HUES64 (cell line): ENCODE measurements around the gene TMBIM4.
"Not testable (repeated sequence)": the region's sequence is repeated elsewhere in the genome, so short reads cannot be mapped to it uniquely, and the experiment has no call there.

Experiments used
- H3K27ac ChIP-seq: 2 replicates; pipeline ENCODE4 v1.7.0; 2013; ENCODE audit warnings: low read depth, low read length, inconsistent platforms
- H3K27me3 ChIP-seq: 2 replicates; pipeline ENCODE4 v1.6.1; 2013; ENCODE audit warnings: mild to moderate bottlenecking, low read length; ENCODE audit not compliant: insufficient read depth
- H3K36me3 ChIP-seq: 2 replicates; pipeline ENCODE4 v1.6.1; 2013; ENCODE audit warnings: mild to moderate bottlenecking, low read length; ENCODE audit not compliant: insufficient read depth
- H3K4me1 ChIP-seq: 2 replicates; pipeline ENCODE4 v1.6.1; 2013; ENCODE audit warnings: mild to moderate bottlenecking, low read length, moderate library complexity; ENCODE audit not compliant: insufficient read depth
- H3K4me3 ChIP-seq: 2 replicates; pipeline ENCODE4 v1.5.1; 2013; ENCODE audit warnings: mild to moderate bottlenecking, low read length, moderate library complexity
- H3K9ac ChIP-seq: 2 replicates; pipeline ENCODE4 v1.6.1; 2013; ENCODE audit warnings: mild to moderate bottlenecking, low read depth, low read length
- H3K9me3 ChIP-seq: 2 replicates; pipeline ENCODE4 v1.6.1; 2013; ENCODE audit warnings: low read depth, low read length; ENCODE audit not compliant: insufficient read depth
- WGBS: fragments of 150-250, 120-280 bp; methylation state at CpG from one replicate; pipeline ENCODE4 v1.1.7; 2013; ENCODE audit warnings: missing lambda C conversion rate; 5-methylcytosine and 5-hydroxymethylcytosine counted together

TMBIM4 gene

DNA sequence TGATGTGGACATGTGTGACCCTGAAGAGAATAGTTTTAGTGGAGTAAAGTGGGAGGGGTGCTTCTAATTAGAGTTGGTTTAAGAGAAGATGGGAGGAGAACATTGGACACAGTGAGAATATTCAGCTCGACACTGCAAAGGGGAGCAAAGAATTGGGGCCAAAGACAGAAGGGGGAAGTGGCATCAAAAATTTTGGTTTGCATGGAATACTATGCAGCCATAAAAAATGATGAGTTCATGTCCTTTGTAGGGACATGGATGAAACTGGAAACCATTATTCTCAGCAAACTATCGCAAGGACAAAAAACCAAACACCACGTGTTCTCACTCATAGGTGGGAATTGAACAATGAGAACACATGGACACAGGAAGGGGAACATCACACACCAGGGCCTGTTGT, 15.0 kb upstream of the TMBIM4 start:
- H3K27me3 ChIP-seq: peaks cover 32% of the 10 kb centered on the region
- not testable (repeated sequence) for H3K9ac ChIP-seq, H3K9me3 ChIP-seq, H3K4me3 ChIP-seq, H3K36me3 ChIP-seq, H3K4me1 ChIP-seq, H3K27ac ChIP-seq
- WGBS: 93% methylated on average over 1 of the region's 3 CpGs

DNA sequence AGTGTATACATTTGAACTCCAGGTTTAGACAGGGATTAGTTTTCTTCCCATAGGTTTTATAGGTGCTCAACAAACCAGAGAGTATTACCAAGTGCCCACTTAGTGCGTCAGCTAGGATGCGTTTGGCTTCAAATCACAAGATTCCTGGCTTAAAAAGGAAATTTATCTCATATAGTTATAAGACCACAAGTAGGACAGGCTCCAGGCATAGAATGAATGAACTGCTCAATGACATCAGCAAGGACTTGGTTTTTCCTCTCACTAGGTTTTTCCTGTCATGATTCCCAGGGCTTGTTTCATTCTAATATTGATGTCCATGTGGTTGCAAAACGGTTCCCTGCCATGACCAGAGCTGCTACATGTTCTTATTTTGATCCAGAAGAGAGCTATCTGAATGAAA, 13.2 kb upstream of the TMBIM4 start:
- no peaks in the 10 kb centered on the region for H3K9me3 ChIP-seq
- no peak overlapping the region for H3K4me3 ChIP-seq
- H3K4me1 ChIP-seq: no peaks in the 10 kb centered on the region
- WGBS: 88% methylated on average over 3 of the region's 3 CpGs
- no peak overlapping the region for H3K27ac ChIP-seq
- no peaks in the 10 kb centered on the region for H3K36me3 ChIP-seq
- H3K27me3 ChIP-seq: peaks cover 14% of the 10 kb centered on the region
- H3K9ac ChIP-seq: no peak overlapping the region

DNA sequence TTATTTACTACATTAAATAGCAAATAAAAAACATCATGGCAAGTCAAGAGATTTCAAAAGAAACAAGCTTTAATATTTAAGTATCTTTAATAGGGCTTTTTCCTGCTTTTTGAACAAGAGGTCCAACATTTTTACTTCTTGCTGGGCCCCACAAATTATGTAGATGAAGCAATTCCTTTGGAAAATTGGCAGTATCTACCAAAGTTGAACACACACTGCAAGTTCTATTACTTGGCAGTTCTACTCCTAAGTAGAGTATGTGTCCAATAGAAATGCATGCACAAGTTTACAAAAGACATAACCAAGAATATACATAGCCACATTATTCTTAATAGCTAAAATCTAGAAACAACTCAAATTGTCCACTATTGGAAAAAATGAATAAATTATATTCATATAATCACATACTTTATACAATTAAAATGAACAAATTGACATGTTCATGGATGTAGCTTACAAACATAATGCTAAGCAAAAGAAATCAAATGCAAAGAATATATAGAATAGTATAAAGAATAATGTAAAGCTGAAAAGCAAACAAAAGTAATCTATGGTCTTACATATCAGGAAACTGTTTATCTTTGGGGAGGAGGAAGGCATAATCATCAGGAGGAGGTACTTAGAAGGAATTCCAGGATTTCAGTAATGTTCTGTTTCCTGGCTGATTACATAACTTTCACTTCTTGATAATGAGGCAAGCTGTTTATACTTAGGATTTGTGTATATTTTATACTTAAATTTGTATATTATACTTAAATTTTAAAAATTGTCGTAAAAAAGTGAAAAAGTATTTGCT, 6.5 kb upstream of the TMBIM4 start:
- H3K9me3 ChIP-seq: no peaks in the 10 kb centered on the region
- no peaks in the 10 kb centered on the region for H3K4me1 ChIP-seq
- no peak overlapping the region for H3K27ac ChIP-seq
- H3K36me3 ChIP-seq: no peaks in the 10 kb centered on the region
- H3K27me3 ChIP-seq: no peaks in the 10 kb centered on the region
- H3K9ac ChIP-seq: no peak overlapping the region
- H3K4me3 ChIP-seq: no peak overlapping the region
- no CpG with 5 or more reads among the region's 1 CpG for WGBS

DNA sequence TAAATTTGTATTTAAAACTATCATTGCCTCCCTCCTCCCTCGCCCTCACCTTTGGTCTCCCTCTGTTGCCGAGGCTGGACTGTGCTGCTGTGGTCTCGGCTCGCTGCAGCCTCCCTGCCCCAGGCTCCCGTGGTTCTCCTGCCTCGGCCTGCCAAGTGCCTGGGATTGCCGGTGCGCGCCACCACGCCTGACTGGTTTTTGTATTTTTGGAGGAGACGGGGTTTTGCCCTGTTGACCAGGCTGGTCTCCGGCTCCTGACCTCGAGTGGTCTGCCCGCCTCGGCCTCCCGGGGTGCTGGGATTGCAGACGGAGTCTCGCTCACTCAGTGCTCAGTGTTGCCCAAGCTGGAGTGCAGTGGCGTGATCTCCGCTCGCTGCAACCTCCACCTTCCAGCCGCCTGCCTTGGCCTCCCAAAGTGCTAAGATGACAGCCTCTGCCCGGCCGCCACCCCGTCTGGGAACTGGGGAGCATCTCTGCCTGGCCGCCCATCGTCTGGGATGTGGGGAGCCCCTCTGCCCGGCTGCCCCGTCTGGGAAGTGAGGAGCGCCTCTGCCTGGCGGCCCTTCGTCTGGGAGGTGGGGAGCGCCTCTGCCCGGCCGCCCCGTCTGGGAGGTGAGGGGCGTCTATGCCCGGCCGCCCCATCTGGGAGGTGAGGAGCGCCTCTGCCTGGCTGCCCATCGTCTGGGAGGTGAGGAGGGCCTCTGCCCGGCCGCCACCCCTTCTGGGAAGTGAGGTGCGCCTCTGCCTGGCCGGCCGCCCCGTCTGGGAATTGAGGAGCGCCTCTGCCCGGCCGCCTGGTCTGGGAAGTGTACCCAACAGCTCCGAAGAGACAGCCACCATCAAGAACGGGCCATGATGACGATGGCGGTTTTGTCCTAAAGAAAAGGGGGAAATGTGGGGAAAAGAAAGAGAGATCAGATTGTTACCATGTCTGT, 4.9 kb upstream of the TMBIM4 start:
- not testable (repeated sequence) for H3K4me1 ChIP-seq, H3K36me3 ChIP-seq, H3K27me3 ChIP-seq, H3K9ac ChIP-seq, H3K4me3 ChIP-seq, H3K27ac ChIP-seq, H3K9me3 ChIP-seq
- 95% methylated on average over 53 of the region's 54 CpGs for WGBS

DNA sequence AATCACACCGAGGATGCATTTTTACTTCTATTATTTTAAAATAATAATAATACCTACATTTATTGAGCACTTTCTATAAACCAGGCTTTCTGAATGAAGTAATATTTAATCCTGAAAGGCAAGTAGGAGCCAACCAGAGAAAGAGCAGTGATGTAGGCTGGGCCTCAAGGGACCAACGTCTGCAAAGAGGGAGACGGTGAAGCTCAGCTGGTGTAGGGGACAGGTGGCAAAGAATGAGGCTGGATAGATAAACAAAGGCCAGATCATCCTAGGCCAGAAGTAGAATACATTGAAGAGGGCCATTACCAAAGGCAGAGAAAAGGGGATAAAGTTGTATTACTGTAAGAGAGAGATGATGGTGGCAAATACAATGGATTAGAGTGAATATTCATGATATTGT, 810 bp upstream of the TMBIM4 start:
- WGBS: 96% methylated on average over 3 of the region's 3 CpGs
- peaks cover 7% of the 10 kb centered on the region for H3K4me1 ChIP-seq
- H3K9ac ChIP-seq: no peak overlapping the region
- no peaks in the 10 kb centered on the region for H3K27me3 ChIP-seq
- H3K4me3 ChIP-seq: no peak overlapping the region; the same call in 1 of the 2 replicates
- H3K36me3 ChIP-seq: no peaks in the 10 kb centered on the region
- no peak overlapping the region for H3K27ac ChIP-seq
- no peaks in the 10 kb centered on the region; the same call in 1 of the 2 replicates for H3K9me3 ChIP-seq

DNA sequence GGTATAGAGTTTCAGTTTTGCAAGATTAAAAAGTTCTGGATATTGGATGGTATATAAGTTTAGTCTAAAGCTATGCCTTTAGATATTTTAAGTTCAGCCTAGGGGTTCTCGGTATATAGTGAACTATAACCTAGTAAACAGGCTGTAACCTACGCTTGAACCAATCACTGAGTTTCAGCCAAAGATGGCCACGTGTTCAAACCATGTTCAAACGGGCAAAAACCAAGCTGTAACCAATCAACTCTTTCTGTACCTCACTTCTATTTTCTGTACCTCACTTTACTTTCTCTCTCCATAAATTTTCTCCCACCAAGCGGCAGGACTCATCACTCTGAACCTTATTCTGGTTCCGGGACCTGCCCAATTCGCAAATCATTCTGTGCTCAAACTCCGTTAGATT, 1.4 kb downstream of the TMBIM4 start:
- no peaks in the 10 kb centered on the region for H3K36me3 ChIP-seq
- H3K9me3 ChIP-seq: peaks cover 7% of the 10 kb centered on the region; the same call in 1 of the 2 replicates
- no peak overlapping the region for H3K27ac ChIP-seq
- H3K4me1 ChIP-seq: peaks cover 7% of the 10 kb centered on the region
- whole genome bisulfite sequencing: 91% methylated on average over 8 of the region's 8 CpGs
- peak overlapping the region; percentile 98 for H3K4me3 ChIP-seq
- H3K9ac ChIP-seq: peak overlapping the region; percentile 92; the same call in 1 of the 2 replicates
- no peaks in the 10 kb centered on the region for H3K27me3 ChIP-seq

DNA sequence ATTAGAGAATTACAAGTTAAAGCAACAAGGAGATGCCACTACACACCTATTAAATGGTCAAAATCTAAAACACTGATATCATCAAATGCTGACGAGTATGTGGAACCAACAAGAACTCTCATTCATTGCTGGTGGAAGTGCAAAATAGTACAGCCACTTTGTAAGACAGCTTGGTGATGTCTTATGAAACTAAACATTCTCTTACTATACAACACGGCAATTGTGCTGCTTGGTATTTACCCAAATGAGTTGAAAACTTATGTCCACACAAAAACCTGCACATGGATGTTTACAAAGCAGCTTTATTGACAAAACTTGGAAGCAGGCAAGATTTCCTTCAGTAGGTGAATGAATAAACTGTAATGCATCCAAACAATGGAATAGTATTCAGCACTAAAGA, 3.2 kb downstream of the TMBIM4 start:
- Histone ChIP-seq H3K27me3 (no peaks in the 10 kb centered on the region), H3K4me1 (peaks cover 7% of the 10 kb centered on the region), H3K36me3 (no peaks in the 10 kb centered on the region), H3K9ac (no peak overlapping the region), H3K27ac (no peak overlapping the region), H3K9me3 (peaks cover 7% of the 10 kb centered on the region; the same call in 1 of the 2 replicates), H3K4me3 (no peak overlapping the region)
- 90% methylated on average over 2 of the region's 2 CpGs for WGBS

DNA sequence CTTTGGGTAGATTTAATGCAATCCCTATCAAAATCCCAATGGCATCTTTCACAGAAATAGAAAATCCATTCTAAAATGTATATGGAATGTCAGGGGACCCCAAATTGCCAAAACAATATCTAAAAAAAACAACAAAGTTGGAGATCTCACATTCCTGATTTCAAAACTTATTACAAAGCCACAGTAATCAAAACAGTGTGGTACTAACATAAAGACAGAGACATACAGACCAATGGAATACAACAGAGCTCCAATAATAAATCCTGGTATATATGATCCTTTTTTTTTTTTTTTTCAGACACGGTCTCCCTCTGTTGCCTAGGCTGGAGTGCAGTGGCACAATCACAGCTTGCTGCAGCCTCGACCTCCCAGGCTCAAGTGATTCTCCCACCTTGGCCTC, 4.7 kb downstream of the TMBIM4 start:
- H3K4me3 ChIP-seq: no peak overlapping the region
- H3K4me1 ChIP-seq: peaks cover 7% of the 10 kb centered on the region
- no peaks in the 10 kb centered on the region for H3K36me3 ChIP-seq
- H3K27me3 ChIP-seq: no peaks in the 10 kb centered on the region
- WGBS: 95% methylated on average over 2 of the region's 2 CpGs
- H3K9ac ChIP-seq: no peak overlapping the region
- no peak overlapping the region for H3K27ac ChIP-seq
- H3K9me3 ChIP-seq: peaks cover 7% of the 10 kb centered on the region; the same call in 1 of the 2 replicates

DNA sequence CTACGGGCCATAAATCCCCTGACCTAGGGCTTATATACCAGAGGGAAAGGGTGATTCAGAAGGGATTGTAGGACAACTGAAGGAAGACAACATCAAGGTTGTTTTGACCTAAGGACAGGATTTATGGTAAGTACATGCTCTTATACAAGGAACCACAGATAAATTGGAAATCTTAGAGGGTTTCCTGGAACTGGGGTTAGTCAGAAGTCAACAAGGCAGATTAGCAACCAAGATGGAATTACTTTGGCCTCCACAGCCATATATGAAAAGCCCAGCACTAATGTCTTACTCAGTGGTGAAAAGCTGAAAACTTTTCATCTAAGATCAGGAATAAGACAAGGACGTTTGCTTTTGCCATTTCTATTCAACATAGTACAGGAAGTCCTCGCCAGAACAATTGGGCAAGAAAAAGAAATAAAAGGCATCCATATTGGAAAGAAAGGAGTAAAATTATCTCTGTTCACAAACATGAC, 5.4 kb downstream of the TMBIM4 start:
- Histone ChIP-seq H3K4me1 (peaks cover 7% of the 10 kb centered on the region), H3K9me3 (peaks cover 7% of the 10 kb centered on the region; the same call in 1 of the 2 replicates), H3K9ac (no peak overlapping the region), H3K27me3 (no peaks in the 10 kb centered on the region), H3K27ac (no peak overlapping the region), H3K4me3 (no peak overlapping the region), H3K36me3 (peaks cover 8% of the 10 kb centered on the region; the same call in 1 of the 2 replicates)
- 91% methylated on average over 2 of the region's 3 CpGs for WGBS

DNA sequence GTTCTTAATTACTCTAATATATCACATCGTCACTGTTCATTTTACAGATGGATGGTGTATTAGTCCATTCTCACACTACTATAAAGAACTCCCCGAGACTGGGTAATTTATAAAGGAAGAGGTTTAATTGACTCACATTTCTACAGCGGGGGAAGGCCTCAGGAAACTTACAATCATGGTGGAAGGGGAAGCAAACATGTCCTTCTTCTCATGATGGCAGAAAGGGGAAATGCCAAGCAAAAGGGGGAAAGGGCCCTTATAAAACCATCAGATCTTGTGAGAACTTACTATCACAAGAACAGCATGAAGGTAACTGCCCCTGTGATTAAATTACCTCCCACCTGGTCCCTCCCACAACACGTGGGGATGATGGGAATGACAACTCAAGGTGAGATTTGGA, 6.5 kb downstream of the TMBIM4 start:
- peaks cover 7% of the 10 kb centered on the region; the same call in 1 of the 2 replicates for H3K9me3 ChIP-seq
- H3K27me3 ChIP-seq: no peaks in the 10 kb centered on the region
- H3K36me3 ChIP-seq: peaks cover 8% of the 10 kb centered on the region; the same call in 1 of the 2 replicates
- no peak overlapping the region for H3K9ac ChIP-seq
- H3K4me1 ChIP-seq: no peaks in the 10 kb centered on the region
- H3K4me3 ChIP-seq: no peak overlapping the region
- WGBS: 93% methylated on average over 2 of the region's 4 CpGs
- no peak overlapping the region for H3K27ac ChIP-seq

DNA sequence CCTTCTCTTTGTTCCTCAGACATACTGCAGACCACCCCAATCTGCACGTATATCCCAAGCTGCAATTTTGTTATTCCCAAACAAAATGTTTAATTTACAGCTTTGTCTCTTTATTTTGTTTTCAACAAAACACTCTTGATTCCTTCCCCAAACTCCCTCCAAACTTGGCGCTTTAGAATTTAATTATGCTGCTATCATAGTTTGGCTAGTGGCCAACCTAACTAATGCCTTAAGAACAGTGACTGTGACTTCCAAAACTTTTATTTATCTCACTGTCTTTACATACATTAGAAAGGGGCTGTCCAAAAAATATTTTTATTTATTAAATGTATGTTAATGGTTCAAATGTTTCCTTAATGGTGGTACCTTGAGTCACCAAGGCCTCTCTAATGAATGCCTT, 7.1 kb downstream of the TMBIM4 start:
- Histone ChIP-seq H3K4me1 (no peaks in the 10 kb centered on the region), H3K27me3 (no peaks in the 10 kb centered on the region), H3K36me3 (peaks cover 8% of the 10 kb centered on the region; the same call in 1 of the 2 replicates), H3K4me3 (no peak overlapping the region), H3K9ac (no peak overlapping the region), H3K27ac (no peak overlapping the region), H3K9me3 (peaks cover 7% of the 10 kb centered on the region; the same call in 1 of the 2 replicates)
- 94% methylated on average over 2 of the region's 2 CpGs for WGBS
